ENCODE results near the gene ACSL5. TPM values are rescaled to one million over a fixed set of nuclear protein-coding genes. Genes with fewer than 3 reads are reported as not detected.

The ACSL5 gene
- total and polyA plus RNA-seq, 3 experiments from 2014 or later, result 53.3 to 85.5 (median 53.7) TPM

DNA sequence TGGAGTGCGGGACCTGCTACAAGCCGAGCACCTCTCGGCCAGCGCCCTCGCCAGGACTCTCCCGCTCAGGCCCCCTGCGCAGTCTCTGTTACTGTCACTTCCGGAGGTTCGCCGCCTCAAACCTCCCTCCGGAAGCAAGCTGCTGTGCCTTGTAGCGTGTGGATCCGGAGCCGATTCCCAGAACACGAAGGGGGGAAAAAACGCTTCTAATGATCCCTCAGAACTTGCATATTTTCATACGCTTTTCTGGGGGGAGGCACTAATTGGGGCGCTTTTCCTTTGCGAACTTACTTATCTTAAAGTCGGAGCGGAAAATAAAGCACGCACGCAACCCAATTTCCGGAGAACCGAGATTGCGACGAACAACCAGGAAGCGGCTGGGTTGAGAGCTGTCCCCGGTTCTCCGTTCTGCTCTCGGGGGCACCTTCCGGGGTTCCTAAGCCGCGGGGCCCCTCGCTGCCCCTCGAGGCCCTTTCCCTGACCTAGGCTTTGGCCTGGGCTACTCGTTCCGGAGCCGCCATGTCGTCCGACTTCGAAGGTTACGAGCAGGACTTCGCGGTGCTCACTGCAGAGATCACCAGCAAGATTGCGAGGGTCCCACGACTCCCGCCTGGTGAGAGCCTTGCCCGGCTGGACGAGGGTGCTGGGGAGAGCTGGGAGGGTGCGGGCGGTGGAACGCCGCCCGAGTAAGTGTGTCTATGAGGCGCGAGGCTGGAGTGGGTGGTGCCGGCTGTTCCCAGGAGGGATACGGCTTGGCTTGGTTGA lies 73.1 kb downstream of the ACSL5 start, which contains the start of the genes VTI1A and ZDHHC6:
Gene VTI1A (plus strand): TSS at position 361 of the 765 bp plus-strand sequence. CDS start 159 bp downstream, at position 520.
Gene ZDHHC6 (minus strand): TSS at position 60 of the 765 bp plus-strand sequence. CDS start 1,478 bp downstream, outside the sequence.
- Mint-ChIP-seq H3K4me1 (peaks cover 63 to 81% (median 77%) of the 10 kb centered on the region in 3 donors), H3K27ac (peak within 1 kb of the TSS; percentile 86 to 100 (median 98)), H3K4me3 (peak within 1 kb of the TSS; percentile 84 to 98 (median 89)), H3K27me3 (no peaks in the 10 kb centered on the region), H3K36me3 (peaks cover 0 to 63% (median 4%) of the 10 kb centered on the region in 3 donors), H3K9me3 (no peaks in the 10 kb centered on the region)
- DNase-seq, result peak; percentile 76 to 90 (median 83)
- ChIA-PET POLR2A (interaction anchor here (0.6 to 1.4 kb wide), 10 partner anchors 12 to 1586 kb away, joined by 3 to 7 read pairs (median 4); no protein-coding TSS in a partner anchor), CTCF (interaction anchor here (0.9 to 2.0 kb wide), 5 partner anchors 12 to 72 kb away, joined by 3 to 5 read pairs (median 3); no protein-coding TSS in a partner anchor)
- Histone ChIP-seq H3K36me3 (ENCODE audit: insufficient read depth, low read length) (peaks cover 4% of the 10 kb centered on the region), H3K27me3 (ENCODE audit: insufficient read depth, low read length, poor library complexity, severe bottlenecking) (no peaks in the 10 kb centered on the region), H3K4me1 (ENCODE audit: insufficient read depth, low read length) (peaks cover 30% of the 10 kb centered on the region), H3K27ac (ENCODE audit: low read depth, low read length) (peak within 1 kb of the TSS; percentile 98), H3K4me3 (ENCODE audit: low read length) (peak within 1 kb of the TSS; percentile 100), H3K9me3 (ENCODE audit: low read length) (no peaks in the 10 kb centered on the region)

DNA sequence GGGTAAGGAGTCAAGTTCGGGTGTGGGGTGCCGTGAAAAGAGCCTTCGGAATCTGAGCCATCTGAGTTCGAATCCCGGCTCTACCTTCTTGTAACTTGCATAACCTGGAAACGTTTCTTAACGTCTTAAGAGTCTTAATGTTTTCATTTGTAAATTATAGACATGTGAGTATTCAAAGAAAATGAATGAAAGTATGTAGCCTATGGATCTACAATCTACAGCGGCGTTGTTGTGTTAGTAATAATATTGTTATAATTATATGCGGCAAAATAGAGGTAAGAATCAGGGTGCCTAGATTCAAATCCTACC lies 73.7 kb downstream of the ACSL5 start:
- Mint-ChIP-seq H3K4me1 (peaks cover 59 to 77% (median 75%) of the 10 kb centered on the region in 3 donors), H3K4me3 (peak overlapping the region; percentile 84 to 98 (median 89)), H3K9me3 (no peaks in the 10 kb centered on the region), H3K27me3 (no peaks in the 10 kb centered on the region), H3K27ac (peak overlapping the region; percentile 86 to 100 (median 98)), H3K36me3 (peaks cover 0 to 58% (median 2%) of the 10 kb centered on the region in 3 donors)
- ChIA-PET POLR2A (interaction anchor here (0.7 to 1.3 kb wide), 6 partner anchors 18 to 1586 kb away, joined by 3 to 6 read pairs (median 3); no protein-coding TSS in a partner anchor), CTCF (interaction anchor here (0.9 to 2.0 kb wide), 5 partner anchors 12 to 72 kb away, joined by 3 to 5 read pairs (median 3); no protein-coding TSS in a partner anchor)
- no peaks in the 10 kb centered on the region for H3K27me3 ChIP-seq (ENCODE audit: insufficient read depth, low read length, poor library complexity, severe bottlenecking)
- DNase-seq, result no peak
- H3K4me1 ChIP-seq (ENCODE audit: insufficient read depth, low read length), result peaks cover 30% of the 10 kb centered on the region
- H3K27ac ChIP-seq (ENCODE audit: low read depth, low read length), result peak overlapping the region; percentile 98
- peak overlapping the region; percentile 100 for H3K4me3 ChIP-seq (ENCODE audit: low read length)
- H3K9me3 ChIP-seq (ENCODE audit: low read length), result no peaks in the 10 kb centered on the region
- peaks cover 4% of the 10 kb centered on the region for H3K36me3 ChIP-seq (ENCODE audit: insufficient read depth, low read length)

DNA sequence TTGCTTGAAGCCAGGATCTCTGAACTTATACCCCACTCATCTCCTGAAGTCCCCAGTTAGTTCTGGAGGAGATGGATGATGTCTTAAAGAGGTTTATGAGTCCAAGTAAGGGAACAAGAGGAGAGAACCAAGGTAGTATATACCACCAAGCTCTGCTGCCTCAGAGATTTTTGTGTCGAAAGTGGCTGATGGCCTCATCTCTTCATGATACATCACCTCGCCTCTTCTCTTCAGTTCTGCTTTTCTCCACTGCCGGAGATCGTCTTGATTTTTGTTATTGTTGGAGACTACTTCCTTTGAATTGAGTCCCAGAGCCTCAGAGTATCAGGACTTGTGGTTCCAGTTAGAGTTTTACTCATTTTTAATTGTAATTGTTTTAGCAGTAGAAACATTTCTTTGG lies 75.0 kb downstream of the ACSL5 start:
- Histone ChIP-seq H3K4me1 (ENCODE audit: insufficient read depth, low read length) (peaks cover 30% of the 10 kb centered on the region), H3K36me3 (ENCODE audit: insufficient read depth, low read length) (no peaks in the 10 kb centered on the region), H3K9me3 (ENCODE audit: low read length) (no peaks in the 10 kb centered on the region), H3K27ac (ENCODE audit: low read depth, low read length) (no peak overlapping the region), H3K27me3 (ENCODE audit: insufficient read depth, low read length, poor library complexity, severe bottlenecking) (no peaks in the 10 kb centered on the region), H3K4me3 (ENCODE audit: low read length) (no peak overlapping the region)
- Mint-ChIP-seq H3K4me3 (peak overlapping the region; percentile 54 to 98 (median 87)), H3K27ac (peak overlapping the region in 6 of 8 donors; percentile 2 to 97 (median 52)), H3K4me1 (peaks cover 57 to 75% (median 70%) of the 10 kb centered on the region in 3 donors), H3K36me3 (peaks cover 0 to 47% (median 0%) of the 10 kb centered on the region in 3 donors), H3K9me3 (no peaks in the 10 kb centered on the region), H3K27me3 (no peaks in the 10 kb centered on the region)
- DNase-seq, result no peak
- CTCF ChIA-PET, result no interaction called here
- POLR2A ChIA-PET, result no interaction called here

DNA sequence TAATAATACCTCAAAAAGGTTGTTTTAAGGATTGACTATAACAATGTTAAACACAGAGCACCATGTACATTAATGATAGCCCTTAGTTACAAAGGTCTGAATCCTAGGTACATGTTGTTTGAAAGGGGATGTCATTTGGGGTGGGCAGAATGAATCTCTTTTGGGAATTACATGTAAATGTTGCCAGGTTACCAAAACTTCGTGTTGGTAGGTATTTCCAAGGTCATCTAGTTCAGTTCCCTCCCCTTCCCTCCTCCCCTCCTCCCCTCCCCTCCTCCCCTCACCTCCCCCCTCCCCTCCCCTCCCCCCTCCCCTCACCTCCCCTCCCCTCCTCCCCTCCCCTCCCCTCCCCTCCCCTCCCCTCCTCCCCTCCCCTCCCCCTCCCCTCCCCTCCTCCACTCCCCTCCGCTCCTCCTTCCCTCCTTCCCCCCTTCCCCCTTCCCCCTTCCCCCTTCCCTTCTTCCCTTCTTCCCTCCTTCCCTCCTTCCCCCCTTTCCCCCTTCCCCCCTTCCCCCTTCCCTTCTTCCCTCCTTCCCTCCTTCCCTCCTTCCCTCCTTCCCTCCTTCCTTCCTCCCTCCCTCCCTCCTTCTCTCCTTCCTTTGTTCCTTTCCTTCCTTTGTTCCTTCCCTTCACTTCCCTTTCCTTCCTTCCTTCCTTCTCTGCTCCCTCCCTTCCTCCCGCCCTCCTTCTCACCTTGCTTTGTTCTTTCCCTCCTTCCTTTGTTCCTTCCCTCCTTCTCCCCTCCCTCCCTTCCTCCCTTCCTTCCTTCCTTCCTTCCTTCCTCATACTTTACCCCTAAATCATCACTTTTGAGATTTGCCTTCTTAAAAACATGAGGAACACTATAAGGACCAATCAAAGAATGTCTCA lies 81.2 kb downstream of the ACSL5 start:
- Mint-ChIP-seq H3K36me3 (peaks cover 0 to 12% (median 0%) of the 10 kb centered on the region in 3 donors), H3K9me3 (no peaks in the 10 kb centered on the region), H3K27ac (peak overlapping the region in 1 of 8 donors; percentile 43), H3K27me3 (no peaks in the 10 kb centered on the region), H3K4me3 (no peak overlapping the region), H3K4me1 (peaks cover 30 to 64% (median 61%) of the 10 kb centered on the region in 3 donors)
- Histone ChIP-seq H3K4me1 (ENCODE audit: insufficient read depth, low read length) (no peaks in the 10 kb centered on the region), H3K4me3 (ENCODE audit: low read length) (no peak overlapping the region), H3K27ac (ENCODE audit: low read depth, low read length) (no peak overlapping the region), H3K9me3 (ENCODE audit: low read length) (no peaks in the 10 kb centered on the region), H3K36me3 (ENCODE audit: insufficient read depth, low read length) (no peaks in the 10 kb centered on the region), H3K27me3 (ENCODE audit: insufficient read depth, low read length, poor library complexity, severe bottlenecking) (no peaks in the 10 kb centered on the region)
- ChIA-PET CTCF (no interaction called here), POLR2A (interaction anchor here (0.8 kb wide), 1 partner anchor 1444 kb away, joined by 9 read pairs; no protein-coding TSS in a partner anchor)
- DNase-seq, result no peak

DNA sequence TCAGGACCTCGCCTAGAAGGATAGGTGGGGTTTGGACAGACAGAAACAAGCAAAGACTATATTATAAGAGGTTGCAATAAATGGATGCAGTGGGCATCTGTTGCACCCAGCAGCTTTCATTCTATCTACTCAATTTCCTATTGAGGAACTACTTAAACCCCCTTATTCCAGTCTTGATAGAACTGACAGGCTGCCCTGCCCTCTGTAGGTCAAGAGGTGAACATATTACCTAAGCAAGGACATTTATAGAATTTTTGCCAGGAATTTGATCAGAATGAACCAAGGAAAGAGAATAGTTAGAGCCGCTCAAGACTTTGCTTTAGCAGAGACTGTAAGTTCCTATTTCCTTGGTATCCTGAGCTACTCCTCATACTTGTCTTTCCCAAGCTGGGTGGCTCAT lies 82.6 kb downstream of the ACSL5 start:
- Histone ChIP-seq H3K27me3 (ENCODE audit: insufficient read depth, low read length, poor library complexity, severe bottlenecking) (no peaks in the 10 kb centered on the region), H3K4me1 (ENCODE audit: insufficient read depth, low read length) (no peaks in the 10 kb centered on the region), H3K4me3 (ENCODE audit: low read length) (no peak overlapping the region), H3K36me3 (ENCODE audit: insufficient read depth, low read length) (no peaks in the 10 kb centered on the region), H3K9me3 (ENCODE audit: low read length) (no peaks in the 10 kb centered on the region), H3K27ac (ENCODE audit: low read depth, low read length) (no peak overlapping the region)
- POLR2A ChIA-PET, result no interaction called here
- no peaks in the 10 kb centered on the region for H3K27me3 Mint-ChIP-seq
- no peak overlapping the region for H3K4me3 Mint-ChIP-seq
- no peaks in the 10 kb centered on the region for H3K9me3 Mint-ChIP-seq
- peaks cover 20 to 51% (median 48%) of the 10 kb centered on the region in 3 donors for H3K4me1 Mint-ChIP-seq
- CTCF ChIA-PET, result interaction anchor here (0.7 to 1.2 kb wide), 3 partner anchors 15 to 110 kb away, joined by 3 to 4 read pairs (median 3); no protein-coding TSS in a partner anchor
- no peak for DNase-seq
- H3K27ac Mint-ChIP-seq, result no peak overlapping the region
- peaks cover 0 to 14% (median 4%) of the 10 kb centered on the region in 3 donors for H3K36me3 Mint-ChIP-seq

DNA sequence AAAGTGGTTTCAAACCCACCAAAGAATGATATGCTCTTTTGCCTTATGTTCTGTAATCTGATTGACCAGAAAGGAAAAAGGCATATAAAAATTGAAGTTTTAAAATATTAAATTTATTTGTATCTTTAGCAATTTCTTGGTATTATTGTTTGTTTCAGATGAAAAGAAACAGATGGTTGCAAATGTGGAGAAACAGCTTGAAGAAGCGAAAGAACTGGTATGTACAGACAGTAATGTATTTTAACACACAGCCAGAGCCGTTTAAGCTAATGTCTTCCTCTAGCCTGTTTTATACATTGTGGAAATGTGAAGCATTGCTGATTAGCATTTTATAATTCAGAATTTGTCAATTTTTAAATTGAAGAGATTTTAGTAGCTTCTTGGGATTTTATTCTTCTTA lies 86.5 kb downstream of the ACSL5 start:
- POLR2A ChIA-PET, result no interaction called here
- Histone ChIP-seq H3K27me3 (ENCODE audit: insufficient read depth, low read length, poor library complexity, severe bottlenecking) (no peaks in the 10 kb centered on the region), H3K9me3 (ENCODE audit: low read length) (no peaks in the 10 kb centered on the region), H3K4me3 (ENCODE audit: low read length) (no peak overlapping the region), H3K36me3 (ENCODE audit: insufficient read depth, low read length) (peaks cover 8% of the 10 kb centered on the region), H3K27ac (ENCODE audit: low read depth, low read length) (no peak overlapping the region), H3K4me1 (ENCODE audit: insufficient read depth, low read length) (no peaks in the 10 kb centered on the region)
- Mint-ChIP-seq H3K27ac (no peak overlapping the region), H3K4me3 (no peak overlapping the region), H3K9me3 (peaks cover 0 to 4% (median 0%) of the 10 kb centered on the region in 5 donors), H3K36me3 (peaks cover 4 to 40% (median 15%) of the 10 kb centered on the region in 3 donors), H3K4me1 (peaks cover 11 to 32% (median 30%) of the 10 kb centered on the region in 3 donors), H3K27me3 (no peaks in the 10 kb centered on the region)
- CTCF ChIA-PET, result interaction anchor here (1.3 kb wide), 1 partner anchor 13 kb away, joined by 3 read pairs; the partner anchor contains the start of genes VTI1A and ZDHHC6
- DNase-seq, result no peak

DNA sequence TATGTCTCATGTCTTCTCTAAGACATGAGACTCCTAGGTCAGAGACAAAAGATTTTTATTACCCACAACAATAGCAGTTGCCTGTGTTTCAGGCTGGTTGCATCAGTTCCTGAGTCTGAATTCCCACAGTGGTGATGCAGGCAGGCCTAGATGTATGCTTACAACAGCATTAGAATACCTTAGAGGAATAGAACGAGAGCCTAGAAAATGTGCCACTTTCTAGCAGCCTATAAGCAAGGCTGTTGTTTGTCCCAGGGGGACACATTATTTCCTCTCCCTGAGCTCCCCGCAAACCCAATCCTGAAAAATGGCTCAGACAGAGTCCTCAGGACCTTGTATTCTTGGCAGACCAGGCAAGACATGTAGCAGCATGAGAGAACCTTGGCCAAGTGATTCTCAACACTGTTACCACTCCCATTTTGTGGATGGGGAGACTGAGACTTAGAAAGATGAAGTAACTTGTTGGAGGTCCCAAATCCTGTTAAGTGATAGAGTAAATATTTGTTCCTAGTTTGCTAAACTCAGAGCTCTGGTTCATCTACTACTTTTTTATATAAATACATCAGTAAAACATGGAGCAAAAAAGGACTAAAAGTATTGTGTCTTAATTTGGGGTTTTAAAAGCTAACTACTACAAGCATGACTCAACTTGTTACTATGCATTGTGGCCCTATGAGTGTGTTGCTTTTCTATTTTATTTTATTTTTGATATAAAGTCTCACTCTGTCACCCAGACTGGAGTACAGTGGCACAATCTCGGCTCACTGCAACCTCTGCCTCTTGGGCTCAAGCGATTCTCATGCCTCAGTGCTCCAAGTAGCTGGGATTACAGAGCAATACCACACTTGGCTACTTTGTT lies 87.3 kb downstream of the ACSL5 start:
- POLR2A ChIA-PET, result no interaction called here
- no peak for DNase-seq
- Mint-ChIP-seq H3K4me3 (no peak overlapping the region), H3K27ac (peak overlapping the region in 3 of 8 donors; percentile 25 to 83 (median 48)), H3K36me3 (peaks cover 7 to 47% (median 20%) of the 10 kb centered on the region in 3 donors), H3K9me3 (peaks cover 0 to 4% (median 0%) of the 10 kb centered on the region in 5 donors), H3K4me1 (peaks cover 8 to 27% (median 25%) of the 10 kb centered on the region in 3 donors), H3K27me3 (no peaks in the 10 kb centered on the region)
- H3K27me3 ChIP-seq (ENCODE audit: insufficient read depth, low read length, poor library complexity, severe bottlenecking), result no peaks in the 10 kb centered on the region
- no peaks in the 10 kb centered on the region for H3K9me3 ChIP-seq (ENCODE audit: low read length)
- no peak overlapping the region for H3K27ac ChIP-seq (ENCODE audit: low read depth, low read length)
- peaks cover 12% of the 10 kb centered on the region for H3K36me3 ChIP-seq (ENCODE audit: insufficient read depth, low read length)
- H3K4me3 ChIP-seq (ENCODE audit: low read length), result no peak overlapping the region
- CTCF ChIA-PET, result interaction anchor here (0.7 kb wide), 1 partner anchor 11 kb away, joined by 3 read pairs; no protein-coding TSS in a partner anchor
- H3K4me1 ChIP-seq (ENCODE audit: insufficient read depth, low read length), result no peaks in the 10 kb centered on the region
